GM08714 (cell line): ENCODE data around the gene GFER.
"Not testable (repeated sequence)": the region's sequence is repeated elsewhere in the genome, so short reads cannot be mapped to it uniquely, and the experiment has no call there.

ENCODE experiments used
- H3K4me3 ChIP-seq: fragments of 200-500 bp; sonication (Bioruptor generic); 2 replicates; pipeline ENCODE4 v1.5.1; 2014; ENCODE audit warnings: mild to moderate bottlenecking, low read length, inconsistent platforms
- ZNF274 ChIP-seq: IDR thresholded peaks from 2 replicates; pipeline ENCODE4 v1.6.1; 2012; ENCODE audit warnings: mild to moderate bottlenecking, low read depth, low read length

Gene GFER

DNA sequence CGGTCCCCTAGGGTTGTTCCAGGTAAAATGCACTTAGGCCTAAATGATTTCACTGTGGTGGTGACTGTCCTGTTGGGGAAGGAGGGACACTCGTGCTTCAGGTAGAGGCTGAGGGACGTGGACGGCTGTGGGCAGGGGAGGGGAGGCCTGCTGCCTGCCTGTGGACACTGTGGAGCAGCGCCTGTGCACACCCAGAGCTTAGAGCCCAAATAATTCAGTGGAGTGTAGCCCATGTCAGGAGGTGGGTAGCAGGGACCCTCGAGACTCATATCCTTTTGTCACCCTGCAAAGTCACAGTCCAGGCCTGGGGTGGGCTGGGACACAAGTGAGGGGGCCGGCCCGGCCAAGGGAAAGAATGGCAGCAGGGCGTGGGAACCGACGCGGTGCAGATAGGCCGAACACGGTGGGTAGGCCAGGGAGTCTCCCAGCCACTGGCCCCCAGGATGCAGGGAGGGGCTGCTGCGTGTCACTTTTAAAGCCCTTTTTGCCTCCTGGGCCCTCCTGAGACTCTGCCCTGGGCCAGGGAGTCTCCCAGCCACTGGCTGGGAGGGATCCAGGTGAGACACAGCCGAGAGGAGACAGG, 42.0 kb downstream of the GFER start:
- H3K4me3 ChIP-seq: no peak overlapping the region
- no peak for TF ChIP-seq ZNF274

DNA sequence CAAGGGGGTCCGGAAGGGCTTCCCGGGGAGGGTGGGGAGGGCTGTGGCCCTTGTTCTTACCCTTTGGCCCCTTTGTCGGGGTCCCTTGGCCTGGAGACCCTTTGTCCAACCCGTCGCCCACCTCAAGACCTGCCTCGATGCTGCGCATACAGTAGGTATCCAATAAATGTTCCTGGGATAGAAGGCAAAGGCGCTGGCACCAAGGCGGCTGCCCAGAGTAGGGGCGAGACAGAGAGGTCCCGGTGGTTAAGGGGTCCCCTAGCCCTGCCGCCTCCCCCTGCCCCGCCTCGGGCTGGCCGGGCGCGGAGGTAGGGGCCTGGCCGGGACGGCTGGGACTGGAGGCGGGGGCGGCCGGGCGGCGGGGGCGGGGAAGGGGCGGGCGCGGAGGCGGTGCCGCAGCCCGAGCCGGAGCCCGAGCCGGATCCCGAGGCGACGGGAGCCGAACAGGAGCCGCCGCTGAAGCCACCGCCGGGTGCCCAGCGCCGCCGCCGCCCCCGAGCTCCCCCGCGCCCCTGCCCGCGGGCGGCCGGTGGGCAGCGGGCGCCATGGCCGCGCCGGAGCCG, 42.5 kb downstream of the GFER start, which contains the start of gene NHERF2:
Gene NHERF2, plus strand, starts transcription at position 442 of the 563 bp plus-strand sequence. Its CDS starts 104 bp downstream, at position 546.
- TF ChIP-seq ZNF274: no peak
- H3K4me3 ChIP-seq: no peak within 1 kb of the TSS; the same call in 1 of the 2 replicates

- TF ChIP-seq ZNF274: no peak
- no peak overlapping the region; the same call in 1 of the 2 replicates for H3K4me3 ChIP-seq
Measured at GRCh38 chr16:2027024-2028010, 43.3 kb downstream of the GFER start.

- TF ChIP-seq ZNF274: no peak
- no peak overlapping the region for H3K4me3 ChIP-seq
Measured at GRCh38 chr16:2028146-2028545, 44.2 kb downstream of the GFER start.

DNA sequence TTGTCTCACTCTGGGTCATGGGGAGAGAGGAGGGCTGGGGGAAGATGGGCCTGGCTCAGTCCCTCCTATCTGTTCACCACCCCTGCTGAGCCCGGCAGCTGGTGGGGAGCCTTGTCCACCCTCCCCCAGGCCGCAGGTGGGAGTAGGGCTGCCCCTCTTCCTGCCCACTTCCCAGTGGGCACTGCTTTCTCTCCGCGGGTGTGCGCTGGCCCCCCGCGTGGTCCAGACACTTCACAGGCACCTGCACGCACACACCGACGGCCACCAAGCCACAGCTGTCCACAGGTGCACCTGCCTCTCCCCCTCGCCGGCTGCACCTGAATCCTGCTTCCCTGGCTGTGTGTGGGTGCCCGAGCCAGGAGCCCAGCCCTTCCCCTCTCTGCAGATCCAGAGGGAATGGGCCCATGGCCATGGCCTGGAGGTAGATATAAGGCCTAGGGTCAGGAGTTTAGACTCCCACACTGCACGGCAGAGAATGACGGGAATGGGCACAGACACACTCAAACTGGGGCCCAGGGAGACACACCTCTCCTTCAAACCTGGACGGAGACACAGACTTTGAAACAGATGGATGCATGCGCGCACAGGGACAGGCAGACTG, 44.7 kb downstream of the GFER start:
- TF ChIP-seq ZNF274: no peak
- H3K4me3 ChIP-seq: no peak overlapping the region

GRCh38 chr16:2029350-2029749, 45.4 kb downstream of the GFER start:
- TF ChIP-seq ZNF274: no peak
- H3K4me3 ChIP-seq: no peak overlapping the region

DNA sequence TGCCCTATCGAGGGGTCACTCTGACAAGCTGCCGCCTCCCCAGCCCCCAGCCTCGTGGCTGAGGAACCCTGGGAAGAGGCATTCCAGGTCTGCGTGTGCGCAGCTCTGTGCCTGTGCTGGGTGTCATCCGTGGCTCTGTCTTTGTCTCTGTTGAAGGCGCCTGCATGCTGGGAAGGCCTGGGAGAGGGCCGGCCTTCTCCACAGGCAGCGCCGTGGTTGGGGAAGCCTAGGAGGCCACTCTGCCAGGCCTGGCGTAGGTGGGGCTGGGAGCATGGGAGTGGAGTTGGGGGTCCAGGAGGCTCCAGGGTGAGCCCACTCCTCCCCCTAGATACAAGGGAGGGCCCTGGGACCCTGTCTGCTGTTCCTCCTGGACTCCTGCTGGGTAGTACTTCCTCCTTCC, 46.0 kb downstream of the GFER start:
- TF ChIP-seq ZNF274: no peak
- H3K4me3 ChIP-seq: no peak overlapping the region

DNA sequence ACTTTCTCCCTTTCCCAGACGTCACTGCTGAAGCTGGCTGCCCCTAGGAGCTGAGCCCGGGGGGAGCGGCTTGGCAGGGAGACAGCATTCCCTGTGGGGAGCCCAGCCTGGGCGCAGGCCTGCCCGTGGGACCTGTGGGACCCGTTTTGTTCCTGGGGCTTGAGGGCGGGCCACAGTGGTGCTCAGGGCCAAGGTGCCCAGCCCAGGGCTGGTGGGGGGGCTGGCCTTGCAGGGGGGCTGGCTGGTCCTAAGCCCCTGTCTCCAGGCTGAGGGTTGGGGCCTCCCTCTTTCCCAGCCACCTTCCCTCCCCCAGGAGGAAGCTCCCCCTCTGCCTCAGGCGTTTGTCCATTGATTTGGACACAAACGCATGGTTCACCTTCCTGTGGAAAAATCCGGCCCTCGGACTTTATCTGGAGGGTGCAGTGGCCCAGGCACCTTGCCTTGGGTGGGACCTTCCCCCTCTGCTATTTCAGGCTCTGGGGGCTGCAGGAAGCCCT, 47.1 kb downstream of the GFER start:
- no peak for TF ChIP-seq ZNF274
- H3K4me3 ChIP-seq: no peak overlapping the region

DNA sequence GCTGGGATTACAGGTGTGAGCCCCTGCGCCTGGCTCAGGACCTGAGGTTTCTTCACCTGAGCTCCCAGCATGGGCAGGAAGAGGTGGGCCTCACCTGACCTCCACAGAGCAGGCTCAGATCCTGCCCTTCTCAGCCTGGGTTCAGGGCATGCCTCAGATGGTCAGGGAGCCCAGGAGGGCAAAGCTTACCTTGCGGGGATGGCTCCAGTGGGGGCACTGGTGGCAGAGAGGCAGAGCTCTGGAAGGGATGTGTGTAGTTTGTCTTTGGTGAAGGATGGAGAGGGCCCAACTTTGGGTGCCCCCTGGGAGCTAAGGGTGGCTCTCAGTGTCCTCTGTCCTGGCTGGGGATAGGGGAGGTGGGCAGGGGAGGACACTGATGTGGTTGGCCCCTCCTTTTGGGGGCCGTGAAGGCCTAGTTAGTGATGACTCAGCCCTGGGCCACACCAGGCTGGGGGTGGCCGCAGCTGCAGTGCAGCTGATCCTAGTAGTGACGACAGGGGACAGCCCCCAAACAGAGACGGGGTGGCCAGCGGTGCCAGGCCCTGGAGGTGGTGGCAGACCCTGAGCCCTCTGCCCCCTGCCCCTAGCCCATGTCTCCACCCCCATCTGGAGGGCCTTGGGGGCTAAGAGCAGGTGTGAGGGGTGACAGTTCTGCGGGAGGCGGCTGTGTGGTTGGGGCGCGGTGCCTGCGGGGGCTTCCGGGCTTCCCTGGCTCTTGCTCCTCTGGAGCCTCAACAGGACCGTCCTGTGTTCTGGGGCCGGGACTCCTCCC, 48.5 kb downstream of the GFER start:
- no peak for TF ChIP-seq ZNF274
- H3K4me3 ChIP-seq: no peak overlapping the region

GRCh38 chr16:2033057-2033908, 49.3 kb downstream of the GFER start:
- TF ChIP-seq ZNF274: no peak
- no peak overlapping the region for H3K4me3 ChIP-seq

- not testable (repeated sequence) for H3K4me3 ChIP-seq
Measured at GRCh38 chr16:2033909-2034695, 50.1 kb downstream of the GFER start.

GRCh38 chr16:2034696-2035430, 50.9 kb downstream of the GFER start:
- no peak for TF ChIP-seq ZNF274
- no peak overlapping the region for H3K4me3 ChIP-seq
